K562 (cell line): ENCODE data around the gene RIIAD1. TPM values are rescaled to one million over a fixed set of nuclear protein-coding genes. Genes with fewer than 3 reads are reported as not detected.

Source experiments
- ATAC-seq: fragments of 200-7000 bp; cut with Tn5 transposase; 3 replicates; pipeline ENCODE4 v1.9.1; 2020; ENCODE audit warnings: moderate library complexity
- BruUV-seq: library from RNA; stranded (reverse); fragments of 400-500 nt; replicated peaks from 2 replicates; lab custom pipeline; 2021; lab: Mats Ljungman, UMichigan
- CTCF ChIA-PET: fragments of 300-600 bp; formaldehyde crosslinking; extraction: SDS; loops from one replicate; lab custom pipeline; 2021; ENCODE audit warnings: low intra/inter-chr PET ratio; lab: Yijun Ruan, JAX
- POLR2A ChIA-PET: fragments of 300-600, 350-650 bp; sonication (Branson Sonifier 250); formaldehyde crosslinking; extraction: SDS; loops from one replicate; lab custom pipeline; 2021; ENCODE audit warnings: antibody characterized with exemption, inconsistent platforms; lab: Yijun Ruan, JAX
- DNase-seq, 4 experiments: peaks; one replicate each; pipeline versions ENCODE4 v3.0.0 to v3.0.0-alpha.2; 2011 to 2018; ENCODE audit warnings: low spot score in 3 of 4, mixed read lengths in 3 of 4; ENCODE audit errors: extremely low read depth in 1 of 4
- FAIRE-seq: peaks from 2 replicates; lab custom pipeline; 2011; peaks lifted over from hg19 to GRCh38; lab: Jason Lieb, UNC
- H2AFZ ChIP-seq: 2 replicates; pipeline ENCODE4 v1.6.0; 2011; ENCODE audit warnings: low read depth, low read length, control low read depth, inconsistent platforms
- H3K27ac ChIP-seq: fragments of 200-600 bp; 3 replicates; pipeline ENCODE4 v1.8.0; 2011; ENCODE audit warnings: low read depth, mild to moderate bottlenecking, control low read depth, inconsistent platforms, low read length, moderate library complexity, mixed read lengths; ENCODE audit errors: extremely low read depth
- H3K27me3 ChIP-seq, 2 experiments: fragments of 300-600 bp in 1 of 2; 2 replicates in 1 of 2; 3 replicates in 1 of 2; pipeline versions ENCODE4 v1.6.0 to v1.8.0; 2011; ENCODE audit warnings: inconsistent platforms in 2 of 2, low read length in 2 of 2, mild to moderate bottlenecking in 1 of 2, mixed read lengths in 1 of 2, moderate library complexity in 1 of 2; ENCODE audit not compliant: control insufficient read depth in 2 of 2, insufficient read depth in 2 of 2
- H3K36me3 ChIP-seq: fragments of 300-600 bp; 3 replicates; pipeline ENCODE4 v1.8.0; 2011; ENCODE audit warnings: mild to moderate bottlenecking, low read length, inconsistent platforms; ENCODE audit not compliant: control insufficient read depth, insufficient read depth
- H3K4me1 ChIP-seq, 2 experiments: fragments of 200-600 bp in 1 of 2; replicated peaks in 1 of 2; 2 replicates in 1 of 2; 3 replicates in 1 of 2; pipeline versions ENCODE4 v1.5.1 to v1.8.0; 2011; ENCODE audit warnings: inconsistent platforms in 2 of 2, low read length in 2 of 2, mild to moderate bottlenecking in 1 of 2, mixed read lengths in 1 of 2, moderate library complexity in 1 of 2; ENCODE audit not compliant: control insufficient read depth in 2 of 2, insufficient read depth in 2 of 2
- H3K4me2 ChIP-seq: 2 replicates; pipeline ENCODE4 v1.6.1; 2011; ENCODE audit warnings: low read length, control low read depth, inconsistent platforms, mixed read lengths; ENCODE audit not compliant: insufficient read depth
- H3K4me3 ChIP-seq: fragments of 200-600 bp; sonication (generic), shearing (Covaris generic); 2 replicates; pipeline ENCODE4 v1.5.1; 2016; ENCODE audit warnings: control low read depth, inconsistent platforms
- H3K79me2 ChIP-seq: fragments of 200-600 bp; 3 replicates; pipeline ENCODE4 v1.8.0; 2011; ENCODE audit warnings: low read length, inconsistent platforms; ENCODE audit not compliant: control insufficient read depth, insufficient read depth
- H3K9ac ChIP-seq, 2 experiments: 2 replicates each; pipeline versions ENCODE4 v1.6.0 to v1.6.1; 2011; ENCODE audit warnings: low read depth in 2 of 2, low read length in 2 of 2, control low read depth in 1 of 2, inconsistent platforms in 1 of 2, mild to moderate bottlenecking in 1 of 2, mixed read lengths in 1 of 2; ENCODE audit not compliant: insufficient read depth in 1 of 2
- H3K9me1 ChIP-seq: one replicate; pipeline ENCODE4 v1.6.0; 2011; ENCODE audit warnings: inconsistent platforms, mild to moderate bottlenecking, low read length, moderate library complexity; ENCODE audit not compliant: control insufficient read depth, insufficient read depth
- H3K9me3 ChIP-seq: replicated peaks from 2 replicates; pipeline ENCODE4 v1.5.1; 2011; ENCODE audit warnings: low read depth, low read length, inconsistent platforms; ENCODE audit not compliant: control insufficient read depth, insufficient read depth
- H4K20me1 ChIP-seq: replicated peaks from 2 replicates; pipeline ENCODE4 v1.6.1; 2011; ENCODE audit warnings: low read length, inconsistent platforms, mixed read lengths; ENCODE audit not compliant: control insufficient read depth, insufficient read depth
- ARID4B ChIP-seq: sonication (generic); formaldehyde crosslinking; IDR thresholded peaks from 2 replicates; pipeline ENCODE4 v1.8.0; 2022; ENCODE audit warnings: mild to moderate bottlenecking, missing genetic modification reagents
- KLF6 ChIP-seq: fragments of 250-450 bp; sonication (Bioruptor Pico); IDR thresholded peaks from 2 replicates; pipeline ENCODE4 v1.4.0; 2020; ENCODE audit warnings: mild to moderate bottlenecking, moderate library complexity, borderline replicate concordance
- MBD1 ChIP-seq: fragments of 250-450 bp; sonication (Bioruptor Pico); IDR thresholded peaks from 2 replicates; pipeline ENCODE4 v1.8.0; 2022; ENCODE audit warnings: inconsistent platforms
- POLR2B ChIP-seq: fragments of 450-650 bp; IDR thresholded peaks from 2 replicates; pipeline ENCODE4 v1.6.1; 2018; ENCODE audit warnings: low read depth; ENCODE audit not compliant: partially characterized antibody
- TRIM28 ChIP-seq: fragments of 450-650 bp; IDR thresholded peaks from 2 replicates; pipeline ENCODE4 v1.6.1; 2017
- WGBS: fragments of 100-300 bp; shearing (Covaris generic); methylation state at CpG from one replicate; pipeline ENCODE4 v1.1.6; 2016; ENCODE audit warnings: low coverage, mixed read lengths; ENCODE audit not compliant: insufficient coverage; ENCODE audit errors: missing lambda C conversion rate; 5-methylcytosine and 5-hydroxymethylcytosine counted together
- in situ Hi-C: fragments of 300-500 bp; cut with MboI; formaldehyde crosslinking; loops from 4 replicates; pipeline ENCODE4 v1.15.0; 2018; ENCODE audit warnings: inconsistent platforms, mixed read lengths
- intact Hi-C: fragments of 100-400 bp; cut with micrococcal nuclease; formaldehyde crosslinking; loops from 2 replicates; pipeline ENCODE4 v1.14.2; 2022
- polyA plus RNA-seq, 8 experiments: library from polyadenylated mRNA; depleted of rRNA in 4 of 8; stranded (reverse) in 5 of 8; unstranded in 3 of 8; fragments of >200 nt; fragmentation: Nextera tagmentation in 2 of 8; fragmentation: Illumina TruSeq in 1 of 8; extraction: Ambion mirVana in 2 of 8; extraction: Trizol in 1 of 8; gene quantifications; 2 replicates each; pipeline versions ENCODE4 v1.2.1 to v1.2.3, GENCODE V29; 2011 to 2014; ENCODE audit warnings: inconsistent platforms in 1 of 8, missing spikeins in 1 of 8
- total RNA-seq, 7 experiments: library from RNA; depleted of rRNA in 6 of 7; stranded (reverse); fragments of >200 nt in 6 of 7; fragmentation: Illumina TruSeq in 2 of 7; extraction: Trizol in 2 of 7; gene quantifications; 2 replicates each; pipeline versions ENCODE4 v1.2.1 to v1.2.3, GENCODE V29; 2011 to 2021; ENCODE audit warnings: low replicate concordance in 1 of 7

Gene RIIAD1
- total and polyA plus RNA-seq, 9 of the 15 experiments (the other 6 are each of a cell fraction or from before 2014, with no cell fraction given): not detected

- no TSS peak for BruUV-seq
- H4K20me1 ChIP-seq: peaks cover 18% of the 10 kb centered on the region
- ChIA-PET CTCF (no interaction called here), POLR2A (interaction anchor here (0.6 to 1.1 kb wide), 3 partner anchors 42 to 178 kb away, joined by 3 read pairs; partner anchors contain the start of gene TUFT1)
- in situ Hi-C loops: no loop called here
- WGBS: 2% methylated on average over 4 of the region's 4 CpGs
- no peaks in the 10 kb centered on the region for H3K36me3 ChIP-seq
- H2AFZ ChIP-seq: no peak overlapping the region
- no peak overlapping the region for H3K27ac ChIP-seq
- TF ChIP-seq TRIM28 (no peak), POLR2B (no peak), ARID4B (CRISPR knock-in tag) (no peak), KLF6 (CRISPR knock-in tag) (no peak), MBD1 (no peak)
- no peak overlapping the region for H3K4me2 ChIP-seq
- H3K79me2 ChIP-seq: no peaks in the 10 kb centered on the region
- H3K9ac ChIP-seq: no peak overlapping the region
- H3K27me3 ChIP-seq: peaks cover 13 to 49% of the 10 kb centered on the region in 2 experiments
- ATAC-seq: no peak
- DNase-seq: no peak
- no peaks in the 10 kb centered on the region for H3K9me1 ChIP-seq
- H3K4me1 ChIP-seq: peaks cover 13 to 21% of the 10 kb centered on the region in 2 experiments
- H3K4me3 ChIP-seq: no peak overlapping the region
- FAIRE-seq: no peak
- no peaks in the 10 kb centered on the region for H3K9me3 ChIP-seq
- intact Hi-C loops: no loop called here
These were observed 3.3 kb upstream of the RIIAD1 start for GRCh38 chr1:151718011-151718431.
